Right lobe of liver (tissue), 6 donors: Measurements from ENCODE around the gene ZNF3. TPM values are rescaled to one million over a fixed set of nuclear protein-coding genes. Genes with fewer than 3 reads are reported as not detected.

ENCODE experiments used
- ATAC-seq, 4 donors: fragments of 200-7000 bp; cut with Tn5 transposase; one replicate each; pipeline ENCODE4 v1.9.1; 2020; ENCODE audit warnings: mild to moderate bottlenecking in 4 of 4, moderate library complexity in 4 of 4
- DNase-seq, 3 donors: peaks; one replicate each; pipeline ENCODE4 v3.0.0-alpha.2; 2020
- H3K27ac ChIP-seq, 3 donors: fragments of 200-600 bp; one replicate each; pipeline ENCODE4 v1.8.0; 2022
- H3K27me3 ChIP-seq, 2 donors: fragments of 200-600 bp; one replicate each; pipeline ENCODE4 v1.8.0; 2022
- H3K36me3 ChIP-seq, 4 donors: fragments of 200-600 bp; sonication (generic) in 1 of 4; one replicate each; pipeline versions ENCODE4 v1.5.1 to v1.8.0; 2017 to 2022; ENCODE audit warnings: control low read depth in 1 of 4
- H3K4me1 ChIP-seq, 4 donors: fragments of 200-600 bp; sonication (generic) in 1 of 4; one replicate each; pipeline versions ENCODE4 v1.5.1 to v1.8.0; 2017 to 2022; ENCODE audit warnings: control low read depth in 1 of 4
- H3K4me3 ChIP-seq, 3 donors: fragments of 200-600 bp; one replicate each; pipeline ENCODE4 v1.8.0; 2022
- H3K9me3 ChIP-seq, 4 donors: fragments of 200-600 bp; sonication (generic) in 1 of 4; one replicate each; pipeline versions ENCODE4 v1.5.1 to v1.8.0; 2017 to 2022; ENCODE audit warnings: control low read depth in 1 of 4
- POLR2A ChIP-seq: fragments of 450-650 bp; IDR thresholded peaks from one replicate; pipeline ENCODE4 v1.6.1; 2017; ENCODE audit warnings: antibody characterized with exemption, mild to moderate bottlenecking
- WGBS: methylation state at CpG from one replicate; pipeline ENCODE4 v1.1.6; 2018; ENCODE audit warnings: low coverage, low lambda C conversion rate; ENCODE audit not compliant: insufficient coverage; ENCODE audit errors: missing lambda C conversion rate; 5-methylcytosine and 5-hydroxymethylcytosine counted together
- intact Hi-C, 2 donors: fragments of 100-400 bp; cut with DNase I; formaldehyde crosslinking; loops; one replicate each; pipeline versions ENCODE4 v1.11.2 to v1.14.1; 2022
- total RNA-seq, 6 experiments: library from RNA; depleted of rRNA in 2 of 6; stranded (reverse); fragments of >200 nt in 2 of 6; fragmentation: NEBNext Ultra II Directional in 3 of 6; extraction: Animal tissue kit (Norgen Biotek cat#: 25700) in 3 of 6; gene quantifications; one replicate each; pipeline versions ENCODE4 v1.1.0 to v1.2.4, GENCODE V29; 2016 to 2023
- TF ChIP-seq, protein P1 (sequence below), 4 donors: fragments of 200-600 bp in 3 of 4; fragments of 450-650 bp in 1 of 4; IDR thresholded peaks; one replicate each; pipeline versions ENCODE4 v1.5.1 to v1.8.0; 2016 to 2022; ENCODE audit warnings: antibody characterized with exemption in 4 of 4, mild to moderate bottlenecking in 2 of 4
- donor health status: DM: no; HTN: yes; CAD: no.
- donor health status: DM: no; HTN: no; CAD: no.
- donor health status: DM: no; HTN: no; CAD: no.
- donor health status: DM: no; HTN: yes; CAD: no.
- donor health status: DM: no; HTN: yes; CAD: no.

Gene ZNF3
- total RNA-seq, 6 experiments from 2014 or later, result 9.7 to 18.8 (median 14.0) TPM

DNA sequence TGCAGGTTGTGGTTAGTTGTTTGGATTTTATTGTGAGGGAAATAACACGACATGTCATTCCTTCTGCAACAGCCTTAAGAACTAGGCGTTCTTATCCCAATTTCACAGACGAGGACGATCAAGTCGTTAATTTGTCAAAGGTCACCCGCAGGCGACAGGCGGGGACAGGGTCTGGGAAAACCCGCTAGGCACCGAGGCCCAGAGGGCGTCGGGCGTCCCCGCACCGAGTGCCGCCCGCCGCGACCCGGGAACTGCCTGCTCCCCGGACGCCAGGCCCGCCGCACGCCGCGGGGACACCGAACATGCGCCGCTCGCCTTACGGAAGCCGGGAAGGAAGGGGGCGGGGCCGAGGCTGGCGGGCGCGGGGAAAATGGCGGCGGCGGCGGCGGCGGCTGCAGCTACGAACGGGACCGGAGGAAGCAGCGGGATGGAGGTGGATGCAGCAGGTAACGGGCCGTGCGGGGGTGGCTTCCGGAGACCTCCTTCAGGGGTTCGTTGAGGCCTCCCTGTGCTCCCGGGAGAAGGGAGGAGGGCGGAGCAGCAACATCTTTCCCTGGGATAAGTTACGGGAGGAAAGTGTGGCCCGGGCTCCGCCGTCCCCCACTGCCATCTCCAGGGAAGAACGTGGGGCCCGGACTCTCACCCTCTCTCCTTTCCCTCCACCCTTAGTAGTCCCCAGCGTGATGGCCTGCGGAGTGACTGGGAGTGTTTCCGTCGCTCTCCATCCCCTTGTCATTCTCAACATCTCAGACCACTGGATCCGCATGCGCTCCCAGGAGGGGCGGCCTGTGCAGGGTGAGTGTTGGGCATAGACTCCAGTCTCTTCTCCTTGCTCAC lies 7.3 kb upstream of the ZNF3 start, which contains the start of gene COPS6:
TSS of gene COPS6 (plus strand) at position 349 of the 837 bp plus-strand sequence. CDS start at position 371, 22 bp downstream.
- H3K27ac ChIP-seq, result peak within 1 kb of the TSS; percentile 60 to 81 (median 72)
- WGBS, result 0% methylated on average over 17 of the region's 68 CpGs
- peak; percentile 82 for TF ChIP-seq POLR2A
- TF ChIP-seq, protein P1, sequence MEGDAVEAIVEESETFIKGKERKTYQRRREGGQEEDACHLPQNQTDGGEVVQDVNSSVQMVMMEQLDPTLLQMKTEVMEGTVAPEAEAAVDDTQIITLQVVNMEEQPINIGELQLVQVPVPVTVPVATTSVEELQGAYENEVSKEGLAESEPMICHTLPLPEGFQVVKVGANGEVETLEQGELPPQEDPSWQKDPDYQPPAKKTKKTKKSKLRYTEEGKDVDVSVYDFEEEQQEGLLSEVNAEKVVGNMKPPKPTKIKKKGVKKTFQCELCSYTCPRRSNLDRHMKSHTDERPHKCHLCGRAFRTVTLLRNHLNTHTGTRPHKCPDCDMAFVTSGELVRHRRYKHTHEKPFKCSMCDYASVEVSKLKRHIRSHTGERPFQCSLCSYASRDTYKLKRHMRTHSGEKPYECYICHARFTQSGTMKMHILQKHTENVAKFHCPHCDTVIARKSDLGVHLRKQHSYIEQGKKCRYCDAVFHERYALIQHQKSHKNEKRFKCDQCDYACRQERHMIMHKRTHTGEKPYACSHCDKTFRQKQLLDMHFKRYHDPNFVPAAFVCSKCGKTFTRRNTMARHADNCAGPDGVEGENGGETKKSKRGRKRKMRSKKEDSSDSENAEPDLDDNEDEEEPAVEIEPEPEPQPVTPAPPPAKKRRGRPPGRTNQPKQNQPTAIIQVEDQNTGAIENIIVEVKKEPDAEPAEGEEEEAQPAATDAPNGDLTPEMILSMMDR (IDR thresholded peaks at IDR 0.05), result no peak
- peaks cover 0 to 8% (median 3%) of the 10 kb centered on the region in 4 donors for H3K4me1 ChIP-seq
- no peaks in the 10 kb centered on the region for H3K27me3 ChIP-seq
- intact Hi-C loops, result no loop called here
- H3K4me3 ChIP-seq, result peak within 1 kb of the TSS; percentile 74 to 98 (median 97)
- DNase-seq (peak; percentile 87 to 89 (median 88)), ATAC-seq (peak; percentile 81 to 91 (median 87))
- H3K36me3 ChIP-seq, result peaks cover 0 to 35% (median 13%) of the 10 kb centered on the region in 4 donors
- H3K9me3 ChIP-seq, result no peaks in the 10 kb centered on the region

DNA sequence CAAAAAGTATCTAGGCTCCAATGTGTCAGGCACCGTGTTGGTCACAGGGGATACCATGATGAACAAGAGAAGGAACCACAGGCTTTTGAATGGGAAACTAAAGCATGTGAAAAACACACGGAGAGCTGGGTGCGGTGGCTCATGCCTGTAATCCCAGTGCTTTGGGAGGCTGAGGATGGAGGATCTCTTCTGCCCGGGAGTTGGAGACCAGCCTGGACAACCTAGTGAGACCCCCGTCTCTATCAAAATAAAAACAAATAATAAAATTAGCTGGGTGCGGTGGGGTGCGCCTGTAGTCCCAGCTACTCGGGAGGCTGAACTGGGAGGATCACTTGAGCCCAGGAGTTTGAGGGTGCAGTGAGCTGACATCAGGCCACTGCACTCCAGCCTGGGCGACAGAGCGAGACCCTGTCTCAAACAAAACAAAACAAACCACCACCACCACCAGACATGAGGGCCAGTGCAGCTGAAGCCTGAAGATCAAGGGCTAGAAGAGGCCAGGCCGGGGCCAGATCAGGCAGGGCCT lies 6.6 kb upstream of the ZNF3 start:
- 65% methylated on average over 8 of the region's 11 CpGs for WGBS

DNA sequence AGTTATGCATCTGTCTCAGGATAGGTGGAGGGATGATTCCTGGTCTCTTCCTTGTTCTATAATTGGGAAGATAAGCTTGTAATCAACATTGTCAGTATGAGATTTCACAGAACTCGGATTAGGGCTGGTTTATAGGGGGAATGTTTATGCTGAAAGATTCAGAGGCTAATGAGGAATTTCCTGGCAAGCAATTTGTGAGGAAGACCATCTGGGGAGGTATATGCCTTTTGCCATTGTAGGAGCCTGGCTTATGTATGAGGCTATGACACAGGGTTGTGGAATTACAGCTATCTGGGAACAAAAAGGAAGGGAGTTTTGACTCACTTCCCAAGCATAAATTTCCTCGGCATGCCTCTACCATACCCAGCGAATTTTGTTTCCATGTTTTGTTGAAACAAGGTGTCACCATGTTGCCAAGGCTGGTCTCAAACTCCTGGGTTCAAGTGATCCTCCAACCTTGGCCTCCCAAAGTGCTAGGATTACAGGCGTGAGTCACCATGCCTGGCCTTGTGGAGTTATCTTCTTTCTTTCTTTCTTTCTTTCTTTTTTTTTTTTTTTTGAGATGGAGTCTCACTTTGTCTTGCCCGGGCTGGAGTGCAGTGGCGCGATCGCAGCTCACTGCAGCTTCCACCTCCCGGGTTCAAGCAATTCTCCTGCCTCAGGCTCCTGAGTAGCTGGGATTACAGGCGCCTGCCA lies 5.7 kb upstream of the ZNF3 start:
- H3K36me3 ChIP-seq, result peaks cover 0 to 19% (median 4%) of the 10 kb centered on the region in 4 donors
- peak overlapping the region in 1 of 3 donors; percentile 72 for H3K27ac ChIP-seq
- no peak overlapping the region for H3K4me3 ChIP-seq
- no peaks in the 10 kb centered on the region for H3K9me3 ChIP-seq
- no peak for DNase-seq
- H3K27me3 ChIP-seq, result no peaks in the 10 kb centered on the region
- WGBS, result 80% methylated on average over 6 of the region's 10 CpGs
- peaks cover 0 to 12% (median 4%) of the 10 kb centered on the region in 4 donors for H3K4me1 ChIP-seq
- TF ChIP-seq, protein P1 (IDR thresholded peaks at IDR 0.05), result no peak
- TF ChIP-seq POLR2A, result no peak
- intact Hi-C loops, result no loop called here
- no peak for ATAC-seq

More for the DNA sequence above, 6.6 kb upstream of the ZNF3 start:
- Histone ChIP-seq H3K4me1 (peaks cover 0 to 8% (median 3%) of the 10 kb centered on the region in 4 donors), H3K27ac (peak overlapping the region; percentile 60 to 81 (median 72)), H3K27me3 (no peaks in the 10 kb centered on the region), H3K4me3 (peak overlapping the region; percentile 74 to 98 (median 97)), H3K36me3 (peaks cover 0 to 29% (median 9%) of the 10 kb centered on the region in 4 donors), H3K9me3 (no peaks in the 10 kb centered on the region)
- TF ChIP-seq POLR2A, result no peak
- TF ChIP-seq, protein P1 (IDR thresholded peaks at IDR 0.05), result no peak
- intact Hi-C loops, result no loop called here
- DNase-seq (no peak), ATAC-seq (no peak)

DNA sequence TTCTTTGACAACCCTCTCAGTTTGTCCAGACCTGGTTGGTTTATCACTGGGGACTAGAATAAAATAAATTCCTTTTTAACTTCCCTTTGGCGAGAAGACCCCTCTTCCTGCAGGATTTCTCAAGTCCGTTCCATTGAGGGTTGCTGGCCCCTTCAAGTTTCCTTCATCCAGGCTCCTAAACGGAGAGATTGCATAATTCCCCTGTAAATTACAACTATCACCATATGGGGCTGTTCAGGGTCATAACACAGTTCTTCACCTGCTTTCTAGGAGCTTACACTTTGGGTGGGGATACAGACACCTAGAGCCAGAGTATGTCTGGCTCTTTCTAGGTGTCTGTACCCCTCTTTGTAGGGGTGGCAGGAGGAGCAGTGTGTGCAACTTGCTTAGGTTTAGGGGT lies 4.0 kb upstream of the ZNF3 start:
- WGBS, result 39% methylated on average over 3 of the region's 3 CpGs
- intact Hi-C loops, result no loop called here
- no peak for ATAC-seq

More for the DNA sequence above, 4.0 kb upstream of the ZNF3 start:
- no peak overlapping the region for H3K4me3 ChIP-seq
- H3K27ac ChIP-seq, result no peak overlapping the region
- H3K4me1 ChIP-seq, result peaks cover 0 to 14% (median 5%) of the 10 kb centered on the region in 4 donors
- no peaks in the 10 kb centered on the region for H3K9me3 ChIP-seq
- H3K36me3 ChIP-seq, result peaks cover 0 to 2% (median 1%) of the 10 kb centered on the region in 4 donors
- DNase-seq, result no peak
- TF ChIP-seq, protein P1 (IDR thresholded peaks at IDR 0.05), result no peak
- no peak for TF ChIP-seq POLR2A
- no peaks in the 10 kb centered on the region for H3K27me3 ChIP-seq
